ENCODE data around the gene INVS.

DNA sequence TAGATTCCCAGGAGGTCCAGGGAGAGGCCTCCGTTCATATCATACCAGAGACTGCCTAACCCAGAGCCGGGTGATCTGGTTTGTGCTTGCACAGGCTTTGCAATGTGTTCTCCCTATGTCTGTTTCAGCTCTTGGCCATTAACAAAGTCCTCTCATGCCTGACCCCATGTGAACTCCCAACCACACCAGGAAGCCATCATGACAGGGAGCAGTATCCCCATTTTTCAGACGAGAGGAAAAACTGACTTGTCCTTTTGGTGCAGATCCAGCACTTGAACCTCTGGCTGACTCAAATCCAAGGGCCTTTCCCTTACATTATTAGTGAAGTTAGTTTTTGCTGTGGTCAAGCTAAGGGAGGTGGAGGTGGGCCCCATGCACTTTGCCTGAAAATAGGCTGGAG, 195.3 kb downstream of the INVS start:
- TF ChIP-seq EZH2 (IDR thresholded peaks at IDR 0.05) (no peak), POLR2AphosphoS5 (IDR thresholded peaks at IDR 0.05; ENCODE audit: borderline replicate concordance, low read depth, low read length) (no peak), FOXP2 (optimal IDR thresholded peaks at IDR 0.05; ENCODE audit: control extremely low read depth, extremely low read length, insufficient read depth) (no peak)
